ENCODE measurements around the gene BTNL9. TPM values are rescaled to one million over a fixed set of nuclear protein-coding genes. Genes with fewer than 3 reads are reported as not detected.

Gene BTNL9
- total RNA-seq, 1 experiment from 2014 or later = 0.96 TPM

DNA sequence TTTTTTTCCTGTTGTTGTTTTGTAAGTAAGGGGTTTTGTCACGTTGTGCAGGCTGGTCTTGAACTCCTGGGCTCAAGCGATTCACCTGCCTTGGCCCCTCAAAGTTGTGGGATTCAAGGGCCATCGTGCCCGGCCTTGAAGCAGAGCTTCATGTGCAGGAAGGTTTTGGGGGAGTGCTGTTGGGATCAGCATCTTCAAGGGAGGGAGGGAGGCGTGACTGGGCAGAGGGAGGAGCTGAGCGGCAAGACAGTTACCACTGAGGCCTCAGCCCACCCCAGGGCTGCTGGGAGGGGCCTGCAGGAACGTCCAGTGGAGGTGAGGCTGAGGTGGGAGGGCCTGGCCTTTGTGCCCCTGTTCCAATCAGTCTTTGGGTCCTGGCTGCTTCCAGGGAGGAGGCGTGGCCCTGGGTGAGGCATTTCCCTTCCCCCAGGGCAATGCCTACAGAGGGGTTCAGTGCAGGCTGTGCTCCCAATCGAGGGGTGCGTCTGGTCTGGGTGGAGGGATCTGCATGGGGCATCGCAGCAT lies 69.5 kb downstream of the BTNL9 start:
- no peak overlapping the region for H3T11ph ChIP-seq (ENCODE audit: low read length)
- H4K8ac ChIP-seq (replicated peaks; ENCODE audit: insufficient read length, low read depth, low read length) = no peak overlapping the region
- H3K4me1 Mint-ChIP-seq = peaks cover 28 to 29% of the 10 kb centered on the region in 2 experiments
- H3K4me2 ChIP-seq (ENCODE audit: insufficient read depth, insufficient read length, low read length) = no peak overlapping the region
- H2BK5ac ChIP-seq (ENCODE audit: insufficient read length, low read length) = no peak overlapping the region
- H3K56ac ChIP-seq (ENCODE audit: insufficient read length, low read depth, low read length) = no peak overlapping the region
- peak overlapping the region in 1 of 3 experiments; percentile 27; a peak in 1 of 7 replicates for H3K27ac Mint-ChIP-seq
- peaks cover 3% of the 10 kb centered on the region; the same call in 1 of the 2 replicates for H3K4me1 ChIP-seq (ENCODE audit: insufficient read depth, low read length)
- no peak overlapping the region for H3K18ac ChIP-seq (ENCODE audit: insufficient read length, low read depth, low read length)
- H3K23me2 ChIP-seq (ENCODE audit: insufficient read length, low read depth, low read length, poor library complexity, severe bottlenecking) = peaks cover 1% of the 10 kb centered on the region
- H4K20me1 ChIP-seq (ENCODE audit: control insufficient read depth, insufficient read depth, insufficient read length) = no peaks in the 10 kb centered on the region
- no peak for TF ChIP-seq CTCF (conservative IDR thresholded peaks at IDR 0.05)
- H2AFZ ChIP-seq (ENCODE audit: low read length) = no peak overlapping the region
- peak overlapping the region in 1 of 2 experiments; percentile 58; a peak in 2 of 5 replicates for H3K4me3 Mint-ChIP-seq
- H3K79me2 ChIP-seq (ENCODE audit: insufficient read depth, low read length) = no peaks in the 10 kb centered on the region
- H3K23ac ChIP-seq (ENCODE audit: insufficient read length, low read depth, low read length) = no peak overlapping the region
- H3K14ac ChIP-seq (ENCODE audit: insufficient read depth, low read length) = no peak overlapping the region; the same call in 1 of the 2 replicates
- no peak overlapping the region for H2BK20ac ChIP-seq (ENCODE audit: low read depth, low read length, poor library complexity, severe bottlenecking)
- no peaks in the 10 kb centered on the region for H3K9me3 ChIP-seq (ENCODE audit: control insufficient read depth, low read depth, low read length)
- no peak overlapping the region for H3K4ac ChIP-seq (ENCODE audit: low read depth, low read length)
- peaks cover 3% of the 10 kb centered on the region; the same call in 1 of the 2 replicates for H3K27me3 ChIP-seq (ENCODE audit: insufficient read depth, low read length)
- no peak overlapping the region for H4K5ac ChIP-seq (ENCODE audit: insufficient read length, low read depth, low read length)
- H3K9me3 Mint-ChIP-seq = peaks cover 8% of the 10 kb centered on the region in 2 experiments; a peak in 4 of 5 replicates
- no peak overlapping the region for H2AK5ac ChIP-seq (ENCODE audit: insufficient read length, low read length)
- peak; percentile 90 for DNase-seq
- no peaks in the 10 kb centered on the region for H3K79me1 ChIP-seq (ENCODE audit: insufficient read depth, low read depth, low read length, poor library complexity, severe bottlenecking)
- peaks cover 0 to 8% (median 2%) of the 10 kb centered on the region in 3 experiments; a peak in 4 of 7 replicates for H3K36me3 Mint-ChIP-seq (ENCODE audit: insufficient read depth in 1 of 3, low read depth in 3 of 3)
- H2BK15ac ChIP-seq (ENCODE audit: low read depth, low read length) = no peak overlapping the region
- H3K27ac ChIP-seq (ENCODE audit: insufficient read length, low read depth, low read length) = no peak overlapping the region
- no peak overlapping the region for H4K91ac ChIP-seq (ENCODE audit: insufficient read length, low read depth, low read length)
- no peak overlapping the region for H3K9ac ChIP-seq (ENCODE audit: extremely low read depth, insufficient read length, low read length)
- peaks cover 77% of the 10 kb centered on the region for H3K27me3 Mint-ChIP-seq (ENCODE audit: low read depth)
- WGBS (ENCODE audit: extremely low coverage, insufficient read length, low lambda C conversion rate) = no CpG with 5 or more reads among the region's 11 CpGs
- H2BK120ac ChIP-seq (ENCODE audit: low read depth, low read length, poor library complexity, severe bottlenecking) = no peak overlapping the region
- no peak overlapping the region for H2BK12ac ChIP-seq (ENCODE audit: insufficient read length, low read depth, low read length)
